HG02885 (cell line): ENCODE data around the gene CST7.
A peak's percentile ranks its signal among the peaks of the same experiment; 100 is the strongest.

Experiments used
- ATAC-seq: cut with Tn5 transposase; IDR thresholded peaks from one replicate; pipeline ENCODE4 v1.9.1; 2021; ENCODE audit warnings: mild to moderate bottlenecking; ENCODE audit not compliant: unreplicated experiment, poor library complexity

The CST7 gene

DNA sequence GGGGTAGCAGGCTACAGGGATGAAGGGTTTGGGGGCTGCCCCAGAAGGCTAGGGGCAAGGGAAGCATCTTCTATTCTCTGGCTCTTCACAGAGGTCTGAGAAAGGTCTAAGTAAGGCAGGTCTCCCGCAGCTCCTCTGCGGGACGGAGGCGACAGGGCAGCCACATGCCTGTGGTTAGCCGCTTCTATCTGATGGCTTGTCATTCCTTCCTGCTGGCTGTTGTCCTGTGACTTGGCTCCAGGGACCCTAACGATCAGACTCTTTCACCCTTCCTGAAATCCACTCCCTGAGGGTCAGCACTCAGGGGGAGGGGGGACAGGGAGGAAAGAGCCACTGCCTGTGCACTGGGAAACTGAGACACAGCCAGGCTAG, 673 bp downstream of the CST7 start:
- ATAC-seq: no peak

DNA sequence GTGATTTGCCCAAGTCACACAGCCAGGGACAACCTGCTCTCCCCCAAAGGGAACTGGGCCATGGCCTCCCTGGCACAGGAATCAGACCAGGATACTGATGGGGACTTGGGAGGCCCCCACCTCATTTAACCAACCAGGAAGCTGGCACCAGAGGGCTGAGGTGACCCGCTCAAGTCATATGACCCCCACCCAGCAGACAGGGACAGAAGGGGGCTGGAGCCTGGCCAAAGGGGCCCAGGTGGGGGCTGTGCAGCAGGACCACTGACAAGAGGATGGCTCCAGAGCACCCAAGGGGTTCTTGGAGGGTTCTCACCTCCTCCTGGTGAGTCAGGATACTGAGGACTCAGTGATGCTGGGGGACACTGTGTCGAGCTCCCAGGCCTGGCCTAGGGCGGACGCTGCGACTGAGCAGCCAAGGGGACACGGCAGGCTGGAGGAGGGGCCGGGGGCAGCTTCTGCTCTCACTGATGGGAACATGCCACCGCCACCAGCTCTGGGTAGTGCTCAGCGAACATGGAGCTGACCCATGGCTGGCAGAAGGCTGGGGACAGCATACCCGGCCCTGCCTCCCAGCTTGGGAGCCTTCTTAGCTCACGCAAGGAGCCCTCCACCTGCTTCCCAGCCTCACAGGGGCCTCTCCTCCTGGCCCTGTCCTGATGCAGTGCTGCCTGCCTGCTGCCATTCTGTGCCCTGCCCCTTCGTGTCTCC, 1.2 kb downstream of the CST7 start:
- no peak for ATAC-seq

DNA sequence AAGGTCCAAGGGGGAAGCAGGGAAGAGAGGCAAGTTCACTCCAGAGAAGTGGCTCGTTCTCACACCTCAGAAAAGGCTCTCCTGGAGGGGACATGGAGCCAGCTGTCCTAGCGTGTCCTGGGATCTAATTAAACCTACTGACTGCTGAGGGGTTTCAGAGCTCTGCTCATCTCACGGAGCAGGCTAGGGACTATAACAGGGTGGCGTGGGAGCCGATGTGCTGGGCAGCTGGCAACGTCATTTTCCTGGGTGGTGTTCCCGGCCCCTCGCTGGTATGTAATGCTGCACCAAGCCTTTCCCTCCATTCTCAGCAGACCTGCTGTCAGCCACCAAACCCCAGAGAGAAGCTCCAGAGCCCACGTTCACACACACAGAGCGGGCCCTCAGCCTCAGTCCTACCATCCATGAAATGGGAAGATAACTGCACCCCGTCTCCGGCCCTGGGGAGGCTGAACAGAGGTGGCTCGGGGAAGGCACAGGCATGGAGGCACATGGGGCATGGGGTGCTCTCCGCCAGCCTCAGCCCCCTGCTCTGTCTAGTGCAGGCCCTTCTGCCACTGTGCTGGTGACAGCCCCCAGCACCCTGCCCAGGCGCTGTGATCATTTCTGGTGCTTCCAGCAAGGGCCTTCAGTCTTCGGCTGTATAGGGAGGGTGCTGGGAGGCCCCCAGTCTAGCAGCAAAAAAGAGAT, 1.9 kb downstream of the CST7 start:
- ATAC-seq: no peak

DNA sequence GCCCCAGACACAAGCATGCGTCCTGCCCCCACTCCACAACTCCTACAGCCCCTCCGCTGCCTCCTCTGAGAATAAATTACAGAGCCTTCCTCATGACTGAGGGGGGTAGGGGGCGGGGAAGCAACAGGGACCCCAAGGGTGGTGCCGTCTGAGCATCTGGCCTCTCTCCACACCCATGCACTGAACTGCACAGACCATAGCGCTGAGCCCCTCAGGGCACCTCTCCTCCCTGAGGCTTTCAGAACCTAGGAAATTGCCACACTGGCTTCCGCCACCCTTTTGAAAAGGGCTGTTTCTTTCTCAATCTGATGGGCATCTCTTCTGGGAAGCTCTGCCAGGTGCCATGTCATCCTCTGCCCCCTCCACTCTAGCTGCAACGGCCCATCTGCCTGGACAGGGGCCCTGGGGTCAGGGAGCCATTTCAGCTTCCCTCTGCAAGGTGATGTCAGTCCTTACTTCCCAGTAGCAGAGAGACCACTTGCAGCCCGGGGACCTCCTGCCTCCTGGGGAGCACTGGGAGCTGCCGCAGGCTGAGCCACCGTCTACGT, 2.5 kb downstream of the CST7 start:
- no peak for ATAC-seq

DNA sequence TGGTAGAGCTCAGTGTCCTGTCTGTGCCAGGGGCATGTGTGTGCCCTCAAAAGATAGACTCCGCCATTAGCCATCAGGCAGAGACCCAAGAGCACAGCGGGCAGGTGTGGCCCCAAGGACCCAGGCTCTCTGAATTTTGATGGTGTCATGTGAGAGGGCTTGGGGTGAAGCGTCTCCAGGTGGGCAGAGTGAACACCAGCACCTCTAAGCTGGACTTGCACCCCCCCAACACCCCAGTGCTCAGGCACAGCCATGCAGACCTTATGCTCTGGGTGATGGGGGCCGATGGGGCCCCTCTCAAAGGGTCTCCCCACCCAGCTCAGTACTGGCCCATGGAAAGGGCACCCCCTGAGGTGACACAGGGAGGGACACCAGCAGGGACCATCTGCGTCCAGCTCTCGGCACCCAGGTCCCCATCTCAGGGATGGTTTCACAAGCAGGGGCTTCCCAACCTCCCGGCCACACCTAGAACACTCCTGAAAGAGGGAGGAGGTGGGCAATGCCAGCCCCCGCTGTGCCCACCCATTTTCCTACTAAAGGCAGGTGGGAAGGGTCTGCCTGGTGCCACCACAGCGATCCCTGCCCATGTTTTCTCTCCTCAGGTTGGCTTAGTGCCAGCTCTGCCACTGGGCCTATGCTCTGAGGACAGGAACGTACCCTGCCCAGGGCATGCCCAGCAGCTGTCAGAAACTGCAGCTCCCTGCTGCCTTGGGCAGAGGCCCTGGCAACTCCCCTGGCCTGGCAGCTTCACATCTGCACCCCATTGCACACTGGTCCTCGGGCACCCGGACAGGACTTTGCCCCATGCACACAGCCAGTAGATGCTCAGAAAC, 3.5 kb downstream of the CST7 start:
- ATAC-seq: no peak

DNA sequence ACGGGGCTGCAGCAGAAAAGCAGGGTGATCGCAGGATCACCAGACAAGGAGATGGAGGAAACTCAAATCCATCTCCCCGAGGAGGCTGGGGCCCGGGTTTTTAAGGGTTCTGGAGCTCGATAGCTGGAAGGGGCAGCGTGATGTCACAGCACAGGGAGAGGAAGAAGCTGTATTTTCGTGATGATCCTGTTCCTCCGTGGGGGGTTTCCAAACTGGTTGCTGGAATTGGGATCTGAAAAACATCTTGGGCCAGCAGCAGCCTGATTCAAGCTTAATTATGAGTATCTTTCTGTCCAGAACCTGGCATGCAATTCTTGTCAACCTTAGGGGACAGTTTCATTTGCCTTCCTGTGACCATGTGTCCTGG, 4.1 kb downstream of the CST7 start:
- ATAC-seq: no peak

DNA sequence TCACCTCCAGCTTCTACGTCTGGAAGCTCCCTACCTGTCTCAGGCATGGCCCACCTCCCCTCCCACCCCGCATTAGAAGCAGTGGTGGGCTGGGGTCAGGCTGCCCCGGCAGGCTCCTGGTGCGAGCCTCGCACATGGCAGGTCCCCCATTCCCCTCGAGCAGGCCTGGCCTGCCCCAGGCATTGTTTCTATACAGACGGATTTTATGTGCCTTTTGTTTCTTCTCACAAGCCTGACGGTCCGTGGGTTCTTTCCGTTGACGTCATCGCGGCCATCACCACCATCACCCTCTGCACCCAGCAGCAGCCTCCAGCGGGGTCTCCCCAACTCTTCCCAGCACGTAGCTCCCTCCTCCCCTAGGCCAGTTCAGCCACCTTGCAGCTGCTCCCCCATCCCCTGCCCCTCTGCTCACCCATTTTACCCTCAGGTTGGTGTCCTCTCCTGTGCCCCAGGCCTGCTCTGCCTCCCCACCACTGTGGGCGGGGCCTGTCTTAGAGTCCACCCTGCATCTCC, 4.6 kb downstream of the CST7 start:
- no peak for ATAC-seq

DNA sequence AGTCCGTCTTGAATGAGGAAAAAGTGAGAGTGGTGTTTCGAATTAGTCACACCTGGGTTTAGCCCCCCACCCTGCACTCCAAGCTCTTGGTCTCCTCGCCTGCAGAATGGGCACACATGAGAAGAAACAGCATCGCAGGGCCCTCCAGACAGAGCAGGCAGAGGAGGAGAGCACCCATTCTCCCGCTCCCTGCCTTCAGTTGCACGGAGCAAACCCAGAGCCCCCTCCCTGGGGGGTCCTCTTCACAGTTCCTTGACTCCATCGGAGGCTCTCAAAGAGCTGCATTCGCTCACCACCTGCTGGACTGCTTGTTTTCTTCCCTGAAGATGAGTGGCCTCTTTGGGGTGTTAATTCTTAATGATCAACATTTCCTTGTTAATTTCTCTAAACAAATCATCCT, 5.1 kb downstream of the CST7 start:
- ATAC-seq: no peak

DNA sequence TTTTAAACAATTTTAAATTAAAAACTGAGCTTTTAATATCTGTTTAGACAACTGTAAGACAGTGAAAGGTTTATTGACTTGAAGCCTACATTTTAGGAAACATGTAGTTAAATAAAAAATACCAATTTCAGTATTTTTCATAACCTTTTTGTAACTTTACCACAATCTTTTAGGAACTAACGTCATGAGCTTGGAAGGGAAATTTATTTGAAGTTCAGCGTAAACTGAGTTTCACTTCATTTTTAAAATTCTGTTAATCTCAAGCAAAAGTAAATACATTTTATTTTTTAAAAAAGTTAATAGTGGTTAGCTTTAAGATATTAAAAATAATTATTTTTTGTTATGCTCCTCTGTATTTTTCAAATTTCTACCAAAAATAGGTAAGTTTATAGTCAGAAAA, 5.5 kb downstream of the CST7 start:
- no peak for ATAC-seq

DNA sequence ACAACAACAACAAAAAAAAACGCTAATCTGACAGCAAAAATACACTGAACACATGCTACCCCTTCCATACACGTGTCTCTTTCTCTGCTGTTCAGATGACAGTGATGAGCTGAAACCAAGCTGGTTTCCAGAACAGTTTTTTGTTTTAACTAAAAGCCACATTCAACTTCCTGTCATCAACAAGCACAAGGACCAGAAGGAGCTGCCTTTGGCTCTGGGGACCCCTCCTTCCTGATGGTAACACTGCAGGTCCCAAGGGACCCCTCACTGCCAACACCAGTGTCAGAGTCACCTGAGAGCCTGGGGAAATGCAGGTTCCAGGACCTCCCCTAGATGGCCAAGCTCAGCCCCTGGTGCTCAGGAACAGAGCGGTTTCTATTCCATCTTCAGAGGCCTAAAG, 6.0 kb downstream of the CST7 start:
- ATAC-seq: peak; percentile 79

DNA sequence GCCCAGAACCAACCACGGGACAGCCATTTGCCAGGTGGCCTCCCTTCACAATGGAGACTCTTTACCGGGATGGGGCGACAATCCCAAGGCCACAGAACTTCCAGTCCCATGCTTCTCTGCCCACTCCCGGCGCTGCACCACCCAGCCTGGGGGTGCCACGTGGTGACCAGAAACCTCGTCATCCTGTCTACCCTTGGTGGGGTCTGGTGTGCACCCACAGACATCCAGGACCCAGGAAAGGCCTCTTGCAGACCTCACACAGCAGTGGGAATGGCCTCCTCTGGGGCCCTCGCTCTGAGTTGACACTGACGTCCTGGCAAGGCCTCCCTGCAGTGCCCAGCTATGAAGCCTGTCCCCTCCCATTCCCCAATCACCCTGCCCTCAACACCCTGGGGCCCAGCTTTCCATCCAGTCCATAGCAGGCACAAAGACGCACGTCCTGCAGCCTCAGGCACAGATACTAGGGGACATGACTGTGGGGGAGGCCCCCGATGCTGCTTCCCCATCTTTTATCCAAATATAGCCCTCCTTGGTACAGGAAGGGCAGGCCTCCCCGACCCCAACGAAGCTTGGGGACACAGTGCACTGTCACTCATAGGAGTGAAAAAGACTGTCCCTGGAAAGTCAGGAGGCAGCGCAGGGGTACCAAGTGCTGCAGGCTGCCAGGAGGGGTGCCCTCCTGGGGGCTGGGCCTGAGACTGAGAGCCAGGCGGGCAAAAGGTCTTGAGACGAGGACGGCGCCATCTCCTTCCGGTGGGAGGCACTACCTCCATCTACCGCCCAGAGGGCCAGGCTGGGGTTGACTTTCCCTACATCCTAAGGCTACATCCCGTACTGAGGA, 7.2 kb downstream of the CST7 start:
- ATAC-seq: no peak

DNA sequence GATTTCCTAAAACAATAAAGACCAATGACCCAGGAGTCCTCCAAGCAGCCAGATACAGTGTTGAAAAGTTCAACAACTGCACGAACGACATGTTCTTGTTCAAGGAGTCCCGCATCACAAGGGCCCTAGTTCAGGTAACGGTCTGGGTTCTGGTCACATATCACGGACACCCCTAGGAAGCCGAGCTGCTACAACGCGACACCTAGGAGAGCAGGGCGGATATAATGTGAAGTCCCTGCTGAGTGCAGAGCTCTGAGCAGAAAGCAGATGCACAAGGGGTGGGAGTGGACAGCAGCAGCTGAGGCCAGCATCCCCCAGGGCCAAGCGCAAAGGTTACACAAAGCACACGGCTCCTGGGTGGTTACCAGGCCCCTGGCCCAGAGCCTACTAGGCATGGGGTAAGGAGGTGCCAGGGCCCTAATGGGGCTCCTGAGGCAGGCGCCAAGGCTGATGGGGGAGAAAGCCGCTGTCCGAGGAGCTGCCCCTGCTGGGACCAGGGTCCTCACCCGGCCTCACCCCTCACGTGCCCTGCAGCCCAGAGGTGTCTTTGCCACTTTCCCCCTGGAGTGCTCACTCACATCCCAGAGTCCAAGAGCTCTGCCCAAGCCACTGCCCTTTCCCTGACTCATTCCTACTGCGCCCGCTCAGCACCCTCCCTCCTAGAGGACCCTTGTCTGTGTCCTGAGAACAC, 8.4 kb downstream of the CST7 start:
- ATAC-seq: no peak

DNA sequence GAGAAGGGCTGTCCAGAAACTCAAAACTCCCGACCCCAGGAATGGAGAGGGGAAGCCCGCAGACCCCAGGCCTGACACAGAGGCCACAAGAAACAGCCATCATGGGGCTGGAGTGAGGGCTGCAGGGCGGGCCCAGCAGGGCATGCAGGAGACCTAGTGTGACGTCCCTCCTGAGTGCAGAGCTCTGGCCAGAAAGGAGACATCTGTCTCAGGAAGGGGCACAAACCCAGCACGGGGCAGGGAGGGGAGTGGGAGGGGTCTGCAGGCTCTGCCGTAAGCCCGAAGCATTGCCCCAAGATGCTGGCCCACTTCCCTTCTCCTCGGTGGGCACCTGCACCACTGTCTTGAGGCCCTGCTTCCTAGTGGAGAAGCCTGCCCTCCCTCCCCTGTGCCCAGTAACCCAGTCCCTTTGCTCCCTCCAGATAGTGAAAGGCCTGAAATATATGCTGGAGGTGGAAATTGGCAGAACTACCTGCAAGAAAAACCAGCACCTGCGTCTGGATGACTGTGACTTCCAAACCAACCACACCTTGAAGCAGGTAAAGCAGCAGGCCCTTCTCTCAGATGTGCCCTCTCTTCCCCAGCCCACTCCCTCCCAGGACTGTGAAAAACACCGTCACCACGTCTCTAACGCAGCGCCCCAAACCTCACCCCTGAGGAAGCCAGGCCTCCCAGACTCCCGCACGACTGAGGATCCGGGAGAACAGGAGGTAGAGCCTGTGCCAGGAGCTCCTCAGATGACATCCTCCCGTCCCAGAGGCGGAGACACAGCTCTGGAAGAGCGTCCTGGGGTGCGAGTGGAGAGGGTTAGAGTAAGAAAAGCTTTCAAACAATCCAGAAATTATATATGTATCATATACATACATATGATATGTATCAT, 9.7 kb downstream of the CST7 start:
- no peak for ATAC-seq

DNA sequence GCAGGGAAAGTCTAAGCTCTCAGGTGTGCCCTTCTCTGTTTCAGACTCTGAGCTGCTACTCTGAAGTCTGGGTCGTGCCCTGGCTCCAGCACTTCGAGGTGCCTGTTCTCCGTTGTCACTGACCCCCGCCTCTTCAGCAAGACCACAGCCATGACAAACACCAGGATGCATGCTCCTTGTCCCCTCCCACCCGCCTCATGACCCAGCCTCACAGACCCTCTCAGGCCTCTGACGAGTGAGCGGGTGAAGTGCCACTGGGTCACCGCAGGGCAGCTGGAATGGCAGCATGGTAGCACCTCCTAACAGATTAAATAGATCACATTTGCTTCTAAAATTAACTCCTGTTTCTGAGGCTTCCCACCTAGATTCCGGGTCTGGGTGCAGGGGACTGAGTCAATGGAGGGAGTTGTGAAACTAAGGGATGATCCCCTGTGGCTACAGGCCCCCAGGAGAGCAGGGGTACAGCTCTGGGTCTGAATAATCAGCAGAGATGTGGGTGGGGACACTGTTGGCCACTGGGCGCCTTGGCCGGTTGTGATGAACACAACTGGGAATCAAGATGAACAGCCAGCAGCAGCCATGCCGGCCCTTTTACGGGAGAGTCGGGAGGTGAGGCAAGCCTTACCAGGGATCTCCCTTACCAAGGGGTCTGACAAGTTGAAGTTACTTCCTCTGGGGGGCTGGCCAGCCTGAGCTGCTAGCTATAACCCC, 10.7 kb downstream of the CST7 start:
- no peak for ATAC-seq

DNA sequence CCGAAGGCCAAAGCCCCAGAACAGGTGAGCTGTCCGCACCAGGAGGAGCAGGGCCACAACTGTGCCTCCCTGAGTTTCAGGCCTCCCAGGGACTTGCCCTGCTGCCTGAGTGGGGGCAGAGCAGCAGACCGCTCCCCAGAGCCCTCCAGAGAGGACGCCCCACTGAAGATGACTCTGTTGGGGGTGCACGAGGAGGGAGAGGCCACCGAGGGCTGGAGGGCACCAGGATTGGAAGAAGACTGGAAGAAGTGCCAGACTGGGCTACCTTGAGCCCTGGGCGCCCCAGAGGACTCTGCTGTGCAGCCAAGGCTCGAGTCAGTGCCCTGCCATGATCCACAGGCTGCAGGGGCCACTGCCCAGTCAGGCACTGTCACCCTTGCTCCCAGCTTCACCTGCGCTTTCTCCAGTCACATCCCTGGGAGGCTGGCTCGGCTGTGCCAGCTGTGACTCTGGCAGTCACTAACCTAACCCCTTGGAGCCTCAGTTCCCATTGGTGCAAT, 11.3 kb downstream of the CST7 start:
- no peak for ATAC-seq

DNA sequence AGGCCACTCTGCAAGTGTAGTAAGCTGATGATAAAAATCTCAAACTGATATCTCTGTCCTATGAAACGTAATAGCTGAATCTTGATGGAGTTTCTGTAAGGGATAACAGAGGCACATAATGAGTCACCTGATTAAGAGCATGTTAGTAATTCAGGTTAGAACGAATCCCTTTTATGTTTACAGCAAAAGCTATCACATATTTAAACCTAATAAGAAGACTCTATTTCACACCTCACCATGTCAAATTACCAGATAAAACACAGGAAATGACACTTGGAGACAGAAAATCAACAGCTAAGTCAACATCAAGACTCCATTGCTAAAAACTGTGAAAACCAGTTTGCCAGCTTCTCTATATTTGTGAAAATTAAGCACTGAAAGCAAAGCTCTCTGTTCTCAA, 11.8 kb downstream of the CST7 start:
- ATAC-seq: no peak

DNA sequence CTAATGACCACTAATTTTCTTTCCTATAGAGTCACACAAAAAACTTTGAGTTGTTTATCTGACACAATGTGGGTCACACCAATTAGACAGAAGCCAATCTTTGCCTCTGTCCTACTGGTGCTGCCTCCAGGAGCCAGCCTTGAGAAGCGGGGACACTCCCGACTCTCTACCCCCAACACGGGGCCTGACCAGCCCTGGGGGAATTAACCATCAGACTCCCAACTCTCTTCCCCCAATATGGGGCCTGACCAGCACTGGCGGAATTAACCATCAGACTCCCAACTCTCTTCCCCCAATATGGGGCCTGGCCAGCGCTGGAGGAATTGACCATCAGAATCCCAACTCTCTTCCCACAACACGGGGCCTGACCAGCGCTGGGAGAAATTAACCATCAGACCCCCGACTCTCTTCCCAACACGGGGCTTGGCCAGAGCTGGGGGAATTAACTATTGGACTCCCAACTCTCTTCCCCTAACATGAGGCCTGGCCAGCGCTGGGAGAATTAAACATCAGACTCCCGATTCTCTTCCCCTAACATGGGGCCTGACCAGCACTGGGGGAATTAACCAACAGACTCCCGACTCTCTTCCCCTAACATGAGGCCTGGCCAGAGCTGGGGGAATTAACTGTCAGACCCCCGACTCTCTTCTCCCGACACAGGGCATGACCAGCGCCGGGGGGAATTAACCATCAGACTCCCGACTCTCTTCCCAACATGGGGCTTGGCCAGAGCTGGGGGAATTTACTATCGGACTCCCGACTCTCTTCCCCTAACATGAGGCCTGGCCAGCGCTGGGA, 12.5 kb downstream of the CST7 start:
- ATAC-seq: no peak
